ENCODE results near the gene INIP.
"Not testable (repeated sequence)": the region's sequence is repeated elsewhere in the genome, so short reads cannot be mapped to it uniquely, and the experiment has no call there.

The INIP gene

GRCh38 chr9:112731971-112732370 lies 14.1 kb upstream of the INIP start:
- DNase-seq: no peak

GRCh38 chr9:112728401-112728800 lies 10.5 kb upstream of the INIP start:
- no peak for DNase-seq

- DNase-seq: no peak
These were observed 8.5 kb upstream of the INIP start for GRCh38 chr9:112726428-112726827.

- DNase-seq: no peak
These were observed 8.0 kb upstream of the INIP start for GRCh38 chr9:112725961-112726360.

- not testable (repeated sequence) for DNase-seq
These were observed 4.8 kb upstream of the INIP start for GRCh38 chr9:112722749-112723148.

GRCh38 chr9:112720113-112720780 lies 2.3 kb upstream of the INIP start:
- no peak for DNase-seq

- no peak for DNase-seq
These were observed 1.8 kb upstream of the INIP start for GRCh38 chr9:112719696-112720095.

GRCh38 chr9:112719241-112719691 lies 1.3 kb upstream of the INIP start:
- DNase-seq: no peak

- DNase-seq: no peak
These were observed 5.2 kb downstream of the INIP start for GRCh38 chr9:112712678-112713077.

GRCh38 chr9:112711050-112711689 lies 6.7 kb downstream of the INIP start:
- peak; percentile 0 for DNase-seq

- peak; percentile 28 for DNase-seq
These were observed 12.0 kb downstream of the INIP start for GRCh38 chr9:112705768-112706427.

- no peak for DNase-seq
These were observed 14.6 kb downstream of the INIP start for GRCh38 chr9:112703304-112703703.

- no peak for DNase-seq
These were observed 17.8 kb downstream of the INIP start for GRCh38 chr9:112700085-112700484.

GRCh38 chr9:112699230-112699629 lies 18.7 kb downstream of the INIP start:
- DNase-seq: no peak

GRCh38 chr9:112696461-112696860 lies 21.5 kb downstream of the INIP start:
- DNase-seq: no peak

- DNase-seq: no peak
These were observed 23.0 kb downstream of the INIP start for GRCh38 chr9:112694706-112695555.

- DNase-seq: no peak
These were observed 28.7 kb downstream of the INIP start for GRCh38 chr9:112689161-112689740.

- no peak for DNase-seq
These were observed 37.0 kb downstream of the INIP start for GRCh38 chr9:112680731-112681402.

- DNase-seq: no peak
These were observed 40.9 kb downstream of the INIP start for GRCh38 chr9:112677040-112677439.

GRCh38 chr9:112673221-112673620 lies 44.7 kb downstream of the INIP start:
- not testable (repeated sequence) for DNase-seq

GRCh38 chr9:112670991-112671625 lies 46.8 kb downstream of the INIP start:
- DNase-seq: no peak

GRCh38 chr9:112669326-112669725 lies 48.6 kb downstream of the INIP start:
- no peak for DNase-seq
